HG03521 (cell line): ENCODE measurements around the gene SLC2A13.
A peak's percentile ranks its signal among the peaks of the same experiment; 100 is the strongest.
"Not testable (repeated sequence)": the region's sequence is repeated elsewhere in the genome, so short reads cannot be mapped to it uniquely, and the experiment has no call there.

Experiments used
- ATAC-seq: cut with Tn5 transposase; IDR thresholded peaks from one replicate; pipeline ENCODE4 v1.9.1; 2021; ENCODE audit warnings: mild to moderate bottlenecking, moderate library complexity; ENCODE audit not compliant: unreplicated experiment

SLC2A13 gene

DNA sequence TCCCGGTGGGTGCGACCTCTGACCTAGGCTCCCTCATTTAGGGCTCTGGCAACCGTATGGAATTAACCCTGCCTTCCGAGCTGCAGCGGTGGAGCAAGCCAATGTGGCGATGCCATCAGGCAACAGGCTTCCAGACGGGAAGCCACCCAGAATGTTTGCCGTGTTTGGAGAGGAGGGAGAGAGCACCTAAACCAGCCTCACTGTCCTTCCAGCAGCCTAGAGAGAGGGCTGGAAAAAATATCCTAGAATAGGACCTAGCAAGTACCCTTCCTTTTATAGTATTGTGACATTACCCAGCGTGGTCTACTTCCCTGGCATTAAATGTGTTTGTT lies 287 bp upstream of the SLC2A13 start:
- ATAC-seq, result no peak

DNA sequence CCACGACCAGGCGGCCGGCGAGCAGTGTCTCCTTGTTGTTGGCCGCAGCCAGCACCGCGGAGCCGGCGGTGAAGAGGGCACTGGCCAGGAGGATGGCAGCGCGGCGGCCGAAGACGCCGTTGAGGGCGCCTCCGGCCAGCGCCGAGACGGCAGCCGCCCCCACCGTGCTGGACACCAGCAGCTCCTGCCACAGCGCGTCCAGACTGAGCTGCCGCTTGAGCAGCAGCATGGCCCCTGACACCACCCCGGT lies 691 bp downstream of the SLC2A13 start:
- ATAC-seq, result peak; percentile 37

DNA sequence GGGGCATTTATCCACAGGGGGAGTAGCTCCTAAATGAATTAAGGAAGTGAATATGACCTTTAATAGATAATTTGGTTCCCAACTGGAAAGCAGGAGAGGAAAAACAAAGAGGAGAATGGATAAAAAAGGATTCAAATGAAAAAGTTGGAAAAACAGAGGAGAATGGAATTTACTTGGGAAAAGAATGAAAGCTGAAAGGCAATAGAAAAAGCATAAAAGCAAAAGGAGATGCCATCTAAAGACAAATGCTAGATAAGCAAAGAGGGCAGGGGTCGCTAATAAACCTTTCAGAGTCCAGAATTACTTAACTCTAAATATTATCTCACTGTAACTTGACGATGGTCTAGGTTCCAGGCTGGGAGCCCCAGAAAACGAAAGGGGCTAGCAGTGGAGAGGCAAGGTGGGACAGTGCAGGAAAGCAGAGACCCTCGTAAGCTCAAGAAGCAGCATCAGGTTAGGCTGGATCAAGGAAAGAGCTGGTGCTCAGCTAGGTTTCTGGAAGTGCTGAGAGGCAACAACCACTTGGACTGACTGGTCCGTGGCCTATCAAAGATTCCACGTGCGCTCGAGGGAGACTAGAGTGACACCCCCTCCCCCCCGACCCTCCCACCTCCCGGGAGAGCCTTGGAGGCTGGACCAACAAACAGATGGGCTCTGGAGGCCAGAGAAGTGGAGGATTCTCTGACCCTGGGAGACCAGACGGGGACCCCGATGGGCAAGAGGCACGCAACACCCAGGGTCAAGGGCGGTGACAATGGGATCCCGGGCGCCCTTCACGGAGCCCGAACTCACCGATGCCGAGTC lies 1.2 kb downstream of the SLC2A13 start:
- ATAC-seq, result peak; percentile 6

DNA sequence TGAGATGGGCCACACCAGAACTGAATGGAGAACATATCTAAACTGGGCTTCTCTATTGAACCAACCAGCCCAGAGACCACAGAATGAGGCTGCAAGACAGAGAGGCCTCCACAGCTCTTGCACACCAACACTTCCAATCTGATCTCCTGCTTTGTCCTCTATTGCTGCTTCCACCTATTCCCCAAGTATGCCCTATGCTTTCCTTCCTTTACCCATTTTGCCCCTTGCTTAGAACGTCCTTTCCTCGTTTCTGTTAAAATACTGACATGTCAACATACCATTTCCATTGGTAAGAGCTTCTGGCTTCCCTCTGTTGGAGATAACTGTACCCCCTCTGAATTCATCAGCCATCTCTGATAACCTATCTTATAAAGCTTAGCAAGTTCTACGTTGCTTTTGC lies 2.8 kb downstream of the SLC2A13 start:
- ATAC-seq, result no peak

DNA sequence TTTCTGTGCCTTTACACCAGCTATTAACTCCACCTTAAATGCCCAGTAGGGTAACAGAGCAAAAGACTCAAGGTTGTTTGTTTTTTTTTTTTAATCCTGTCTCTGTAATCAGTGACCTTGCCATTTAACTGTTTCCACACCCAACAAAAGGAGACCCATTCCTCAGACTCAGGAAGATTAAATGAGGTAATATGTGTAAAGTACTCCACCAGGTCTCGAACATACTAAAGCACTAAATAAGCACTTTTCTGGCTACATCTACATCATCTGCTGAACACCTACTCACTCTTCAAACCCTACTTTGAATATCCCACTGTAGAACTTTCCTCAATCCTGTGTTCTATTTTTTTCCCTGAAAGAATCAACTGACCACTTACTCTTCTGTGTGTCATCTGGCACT lies 4.1 kb downstream of the SLC2A13 start:
- no peak for ATAC-seq

DNA sequence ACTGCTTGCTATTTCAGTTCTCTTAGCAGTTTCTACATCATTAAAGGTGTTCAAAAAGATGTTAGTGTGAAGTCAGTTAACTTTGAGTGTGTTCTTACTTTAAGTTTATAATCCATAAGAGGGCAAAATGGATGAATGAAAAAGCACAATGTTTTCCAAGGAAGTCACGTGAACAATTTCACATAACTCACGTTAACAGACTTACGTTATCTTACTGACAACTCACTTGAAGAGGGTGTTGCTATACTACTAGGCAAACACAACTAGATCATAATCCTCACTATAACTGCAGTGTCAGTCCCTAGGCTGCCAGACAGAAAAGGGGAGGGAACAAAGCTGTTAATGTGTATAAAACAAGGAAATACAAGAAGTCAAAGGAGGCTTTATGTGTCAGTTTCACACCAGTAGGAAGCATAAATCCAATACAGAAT lies 6.4 kb downstream of the SLC2A13 start:
- no peak for ATAC-seq

DNA sequence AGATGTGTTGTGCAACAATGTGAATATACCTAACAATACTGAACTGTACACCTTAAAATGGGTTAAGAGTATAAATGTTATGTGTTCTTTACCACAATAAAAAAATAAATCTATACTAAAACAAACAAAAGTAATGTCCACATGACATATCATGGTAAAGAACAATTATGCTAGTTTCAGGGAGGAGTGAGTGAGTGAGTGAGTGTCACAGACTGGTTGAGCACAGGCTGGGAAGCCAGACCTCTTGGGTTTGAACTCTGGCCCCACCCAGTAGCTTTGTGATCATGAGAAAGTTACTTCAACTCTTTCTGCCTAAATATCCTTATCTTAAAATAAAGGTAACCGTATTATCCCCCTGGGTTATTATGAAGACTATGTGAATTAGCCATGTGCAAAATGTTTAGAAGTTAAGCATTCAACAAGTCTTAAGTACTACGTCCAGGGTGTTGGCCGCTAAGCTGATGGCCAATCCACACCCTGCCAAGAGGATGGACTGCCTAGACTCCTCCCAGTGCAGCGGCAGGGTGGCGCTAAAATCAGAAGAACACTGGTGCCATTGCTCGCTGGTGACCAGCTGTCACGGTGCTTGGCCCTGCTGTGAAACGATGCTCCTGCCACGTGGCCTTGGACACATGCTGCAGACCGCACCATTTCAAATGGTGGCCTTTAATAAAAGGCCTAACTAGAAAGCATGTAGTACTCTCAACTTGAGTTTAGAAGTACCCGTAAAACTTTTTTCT lies 7.3 kb downstream of the SLC2A13 start:
- no peak for ATAC-seq

DNA sequence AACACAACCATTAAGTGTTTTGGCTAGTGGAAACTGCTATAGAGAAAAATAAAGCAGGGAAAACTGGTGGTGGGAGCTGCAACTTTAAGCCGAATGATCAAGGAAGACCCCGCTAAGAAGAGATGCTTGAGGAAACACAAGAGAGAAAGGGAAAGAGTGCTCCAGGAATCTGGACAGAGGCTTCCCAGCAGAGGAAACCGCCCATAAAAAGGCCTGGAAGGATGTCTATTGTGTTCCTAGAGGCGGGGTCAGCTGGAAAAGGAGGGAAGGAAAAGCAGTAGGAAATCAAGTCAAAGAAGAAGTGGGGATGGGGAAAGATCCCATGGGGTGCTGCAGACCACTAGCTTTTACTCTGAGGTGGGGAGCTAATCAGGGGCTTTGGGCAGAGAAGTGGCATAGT lies 12.4 kb downstream of the SLC2A13 start:
- ATAC-seq, result no peak

DNA sequence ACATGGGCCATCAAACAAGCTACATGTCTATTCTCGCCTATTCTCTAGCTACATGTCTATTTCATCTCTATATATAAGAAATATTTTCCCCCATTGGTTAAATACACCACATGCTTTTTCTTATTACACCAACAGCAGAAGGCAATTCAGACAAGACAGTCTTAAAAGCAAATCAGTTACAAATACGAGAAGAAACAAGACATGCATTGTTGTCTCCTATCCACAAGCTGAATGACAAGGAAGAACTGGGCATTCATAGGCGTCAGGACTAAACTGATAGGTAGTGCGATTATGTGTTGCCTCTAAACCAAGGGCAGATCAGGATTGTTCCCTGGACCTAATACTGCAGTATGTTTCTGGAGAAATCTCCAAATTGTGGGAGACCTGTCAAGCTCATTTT lies 19.4 kb downstream of the SLC2A13 start:
- no peak for ATAC-seq

DNA sequence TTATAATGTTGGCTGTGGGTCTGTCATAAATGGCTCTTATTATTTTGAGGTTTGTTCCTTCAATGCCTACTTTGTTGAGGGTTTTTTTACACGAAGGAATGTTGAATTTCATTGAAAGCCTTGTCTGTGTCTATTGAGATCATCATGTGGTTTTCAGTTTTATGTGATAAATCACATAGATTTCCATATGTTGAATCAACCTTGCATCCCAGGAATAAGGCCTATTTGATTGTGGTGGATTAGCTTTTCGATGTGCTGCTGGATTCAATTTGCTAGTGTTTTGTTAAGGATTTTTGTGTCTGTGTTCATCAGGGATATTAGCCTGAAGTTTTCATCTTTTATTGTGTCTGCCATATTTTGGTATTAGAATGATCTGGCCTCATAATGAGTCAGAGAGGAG lies 27.6 kb downstream of the SLC2A13 start:
- no peak for ATAC-seq

DNA sequence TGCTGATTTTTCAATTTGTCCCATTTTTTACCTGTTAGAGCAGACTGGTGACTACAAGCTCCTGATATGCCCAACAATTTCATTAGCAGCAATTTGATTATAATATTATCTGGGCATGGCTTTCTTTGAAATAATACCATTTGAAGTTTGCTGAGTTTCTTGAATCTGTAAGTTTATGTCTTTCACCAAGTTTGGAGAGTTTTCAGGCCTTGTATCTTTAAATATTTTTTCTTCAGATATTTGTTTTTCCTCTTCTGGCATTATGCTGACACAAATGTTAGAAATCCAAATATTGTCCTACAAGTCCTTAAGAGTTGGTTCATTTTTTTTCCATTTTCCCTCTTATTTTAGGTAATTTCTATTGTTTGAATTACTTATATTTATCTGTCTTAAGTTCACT lies 30.4 kb downstream of the SLC2A13 start:
- ATAC-seq, result no peak

DNA sequence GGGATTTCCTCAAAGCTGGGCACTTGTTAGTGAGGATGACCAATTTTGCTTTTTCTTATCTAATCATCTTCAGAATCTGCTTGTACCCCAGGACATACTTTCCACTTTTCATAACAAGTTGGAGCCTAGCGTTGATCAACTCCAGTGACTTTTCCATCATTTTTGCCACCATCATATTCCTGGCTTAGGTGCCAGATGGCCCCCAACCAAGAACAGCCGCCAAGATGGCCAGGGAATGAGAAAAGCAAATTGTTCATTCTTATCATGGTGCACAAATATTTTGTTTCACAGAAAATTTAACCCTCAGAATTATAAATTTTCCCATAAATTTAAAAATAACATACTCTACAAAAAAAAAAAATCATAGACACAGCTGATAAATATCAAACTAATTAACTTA lies 37.5 kb downstream of the SLC2A13 start:
- no peak for ATAC-seq

DNA sequence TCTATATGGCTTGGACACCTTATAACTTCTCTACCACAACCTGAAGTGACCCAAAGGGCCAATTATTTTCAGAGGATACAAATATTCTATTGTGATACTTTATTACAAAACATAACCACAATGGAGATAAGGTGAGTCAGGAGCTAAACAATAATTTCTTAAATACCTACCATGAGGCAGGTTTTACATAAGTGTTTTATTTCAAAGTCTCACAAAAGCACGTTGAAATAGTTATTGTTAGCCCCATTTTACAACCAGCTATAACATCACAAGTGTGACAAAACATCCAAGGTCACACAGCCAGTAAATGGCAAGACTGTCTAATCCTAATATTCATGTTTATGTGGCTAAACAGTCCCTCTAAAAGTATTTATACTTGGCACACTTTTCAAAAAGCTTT lies 40.2 kb downstream of the SLC2A13 start:
- ATAC-seq, result no peak

DNA sequence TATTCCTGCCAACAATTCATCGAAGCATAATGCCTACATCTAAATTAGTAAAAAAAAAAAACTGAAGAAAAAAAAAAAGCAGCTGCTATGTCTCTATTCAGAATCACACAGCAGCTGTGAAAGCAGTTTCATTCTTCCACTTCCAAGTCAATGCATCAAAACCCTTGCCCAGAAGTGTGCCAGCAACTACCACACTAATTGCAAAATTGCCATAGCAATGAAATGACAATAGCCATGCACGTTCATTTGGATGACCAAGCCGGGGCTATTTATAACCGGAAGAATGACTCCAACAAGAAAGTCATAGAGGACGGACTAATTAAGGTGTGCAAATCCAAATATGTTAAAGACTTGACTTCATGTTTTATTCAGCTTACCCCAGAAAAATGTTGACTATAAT lies 42.5 kb downstream of the SLC2A13 start:
- no peak for ATAC-seq

DNA sequence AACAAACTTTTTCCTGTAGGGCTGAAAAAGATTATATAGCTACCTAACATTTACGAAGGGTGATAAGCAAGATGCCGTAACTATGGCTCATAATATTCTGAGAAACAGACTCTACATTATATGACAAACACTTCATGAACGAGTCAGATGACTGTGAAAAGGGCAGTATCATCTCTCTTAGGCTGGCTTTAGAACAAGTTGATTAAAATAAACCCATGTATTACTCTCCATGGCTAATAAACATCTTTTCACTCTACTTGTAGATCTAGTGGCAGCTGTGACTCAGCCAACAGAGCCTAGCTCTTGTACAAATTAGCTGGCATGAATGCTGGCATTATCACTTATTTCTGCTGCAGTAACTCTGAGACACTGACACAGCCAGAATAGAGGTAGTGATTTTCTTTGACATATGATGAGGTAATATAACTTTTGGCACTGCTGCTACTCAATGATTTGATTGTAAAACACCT lies 47.1 kb downstream of the SLC2A13 start:
- no peak for ATAC-seq

DNA sequence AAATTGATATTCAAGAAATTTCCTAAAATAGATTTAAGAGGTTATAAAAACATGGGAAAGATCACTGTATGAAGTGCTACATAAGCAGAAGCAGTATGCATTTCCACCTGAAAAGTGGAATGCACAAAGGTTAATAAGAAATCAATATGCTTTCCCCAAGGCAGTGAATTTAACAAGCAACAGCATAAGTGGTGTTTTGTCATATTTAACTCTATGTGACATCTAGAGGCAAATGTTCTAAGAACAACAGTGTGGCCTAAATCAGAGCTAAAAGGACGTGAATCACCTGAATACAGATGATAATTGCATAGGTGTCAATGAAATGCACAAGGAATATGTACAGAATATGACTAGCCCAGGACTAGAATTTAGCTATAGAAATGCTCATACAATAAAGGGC lies 49.5 kb downstream of the SLC2A13 start:
- no peak for ATAC-seq

DNA sequence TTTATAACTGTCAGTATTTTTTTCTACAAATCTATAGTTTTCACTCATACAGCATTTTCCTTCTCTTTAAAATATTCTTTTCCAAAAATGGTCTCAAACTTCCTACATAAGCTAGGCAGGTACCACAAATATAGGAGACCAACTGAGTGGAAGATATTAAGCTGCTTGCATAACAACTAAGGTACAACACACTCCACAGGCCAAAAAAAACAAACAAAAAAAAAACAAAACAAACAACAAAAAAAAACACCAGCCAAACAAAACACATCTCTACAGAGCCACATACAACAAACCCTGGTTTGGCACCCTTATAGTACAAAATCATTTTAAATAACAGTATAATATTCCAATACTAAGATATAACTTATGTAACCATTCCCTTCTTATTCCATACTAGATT lies 50.1 kb downstream of the SLC2A13 start:
- no peak for ATAC-seq

DNA sequence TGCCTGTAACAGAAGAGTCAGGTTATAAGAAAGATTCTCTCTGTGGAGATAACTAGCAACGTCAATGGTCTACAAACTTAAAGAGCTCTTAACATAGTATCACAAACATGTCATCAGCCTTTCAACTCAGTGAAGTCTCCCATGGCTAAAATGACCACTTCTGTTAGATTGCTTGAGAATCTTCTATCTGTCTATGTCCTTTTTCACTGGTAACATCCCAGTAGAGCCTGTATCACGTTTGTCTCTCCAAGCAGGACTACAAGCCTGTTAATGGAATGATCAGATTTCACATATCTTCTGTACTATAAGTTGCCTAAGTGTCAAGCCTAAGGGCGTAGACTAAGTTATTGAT lies 50.7 kb downstream of the SLC2A13 start:
- ATAC-seq, result no peak

DNA sequence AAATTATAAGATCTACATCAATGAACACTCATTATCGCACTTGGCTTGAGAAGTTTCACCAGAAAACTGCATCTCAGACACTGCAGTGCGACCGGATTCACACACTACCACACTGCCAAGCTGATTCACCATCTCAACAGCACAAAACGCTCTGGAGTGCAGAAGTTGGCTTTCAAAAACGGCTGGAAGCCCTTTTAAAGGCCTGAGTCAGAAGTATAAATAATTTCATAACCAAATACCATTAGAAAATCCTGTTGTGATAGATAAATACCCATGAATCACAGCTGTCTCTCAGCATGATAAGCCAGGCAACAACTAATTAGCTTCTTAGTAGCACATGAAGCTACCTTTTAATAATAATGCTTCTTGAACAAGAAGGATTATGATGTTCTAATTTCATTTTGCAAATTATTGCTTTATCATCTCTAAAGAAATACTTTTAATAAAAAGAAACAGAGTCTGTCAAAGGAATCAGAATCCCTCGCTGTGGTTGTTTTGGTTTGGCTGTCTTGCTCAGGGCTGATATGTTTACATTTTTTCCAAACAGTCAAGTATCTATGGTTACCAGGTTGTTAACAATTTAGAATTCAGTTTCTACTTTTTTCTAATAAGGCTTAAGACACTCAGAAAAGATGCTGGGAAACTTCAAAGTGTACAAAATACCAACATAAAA lies 51.2 kb downstream of the SLC2A13 start:
- ATAC-seq, result no peak

DNA sequence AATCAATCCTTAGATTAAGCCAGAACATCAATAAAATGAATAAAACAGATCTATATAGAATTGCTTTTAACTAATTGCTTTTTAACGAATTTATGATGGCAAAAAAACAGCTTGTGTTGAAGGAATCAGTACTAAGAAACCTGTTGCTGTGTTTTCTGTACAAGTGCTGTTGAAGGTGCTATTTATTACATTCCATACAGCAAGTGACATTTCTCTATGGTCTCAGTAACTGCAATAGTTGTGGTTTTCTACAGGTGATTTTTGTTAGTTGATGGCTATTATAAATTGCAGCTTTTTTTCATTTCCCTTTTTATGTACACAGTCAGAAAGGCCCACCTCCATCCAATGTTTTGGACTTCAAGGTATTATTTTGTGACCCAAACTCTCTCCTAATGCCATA lies 56.6 kb downstream of the SLC2A13 start:
- no peak for ATAC-seq

DNA sequence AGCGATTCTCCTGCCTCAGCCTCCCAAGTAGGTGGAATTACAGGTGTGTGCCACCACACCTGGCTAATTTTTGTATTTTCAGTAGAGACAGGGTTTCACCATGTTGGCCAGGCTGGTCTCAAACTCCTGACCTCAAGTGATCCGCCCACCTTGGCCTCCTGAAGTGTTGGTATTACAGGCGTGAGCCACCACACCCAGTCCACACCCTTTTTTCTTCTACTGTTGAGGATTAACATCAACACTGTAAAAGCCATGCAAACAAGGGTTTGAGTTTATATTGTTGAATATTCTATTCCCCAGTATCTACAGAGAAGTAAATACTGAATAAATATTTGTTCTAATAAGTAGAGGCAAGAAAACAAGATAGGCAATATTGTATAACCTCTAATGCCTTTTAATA lies 58.9 kb downstream of the SLC2A13 start:
- ATAC-seq, result not testable (repeated sequence)

DNA sequence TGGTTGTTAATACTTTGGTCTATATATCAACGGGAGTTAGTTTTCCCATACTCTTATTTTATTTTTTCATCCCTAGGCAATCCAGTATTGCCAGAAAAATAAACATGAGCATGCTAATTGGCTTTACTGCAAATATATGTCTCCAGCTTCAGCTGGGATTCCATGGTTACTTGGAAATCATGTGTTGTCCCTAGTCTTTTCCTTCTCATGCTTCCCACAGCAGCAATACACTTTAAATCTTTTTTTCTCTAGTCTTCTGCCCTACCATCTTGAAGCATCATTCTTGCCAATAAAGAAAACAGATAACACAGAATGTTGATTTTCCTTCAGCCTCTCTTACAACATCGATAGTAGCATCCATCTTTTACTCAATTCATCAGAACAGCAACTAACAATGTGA lies 60.2 kb downstream of the SLC2A13 start:
- ATAC-seq, result no peak
